Iris pigment epithelial cell (primary cell): Measurements from ENCODE around the gene ZMYND8.
"Not testable (repeated sequence)": the region's sequence is repeated elsewhere in the genome, so short reads cannot be mapped to it uniquely, and the experiment has no call there.

ENCODE experiments used
- DNase-seq: peaks from one replicate; pipeline ENCODE4 v3.0.0-alpha.2; 2011; ENCODE audit warnings: low read depth

Gene ZMYND8

GRCh38 chr20:47202733-47203667 is 153.5 kb downstream of the ZMYND8 start:
- no peak for DNase-seq

GRCh38 chr20:47201074-47201730 is 155.3 kb downstream of the ZMYND8 start:
- DNase-seq = no peak

GRCh38 chr20:47198996-47199552 is 157.4 kb downstream of the ZMYND8 start:
- no peak for DNase-seq

- DNase-seq = peak; percentile 32
Measured at GRCh38 chr20:47198254-47198671, 158.2 kb downstream of the ZMYND8 start.

GRCh38 chr20:47196091-47197081 is 160.1 kb downstream of the ZMYND8 start:
- peak; percentile 59 for DNase-seq

- no peak for DNase-seq
Measured at GRCh38 chr20:47195573-47195972, 160.9 kb downstream of the ZMYND8 start.

- DNase-seq = no peak
Measured at GRCh38 chr20:47191956-47192355, 164.5 kb downstream of the ZMYND8 start.

- DNase-seq = peak; percentile 35
Measured at GRCh38 chr20:47191074-47191673, 165.3 kb downstream of the ZMYND8 start.

GRCh38 chr20:47189060-47189459 is 167.4 kb downstream of the ZMYND8 start:
- no peak for DNase-seq

- no peak for DNase-seq
Measured at GRCh38 chr20:47188540-47188939, 168.0 kb downstream of the ZMYND8 start.

- no peak for DNase-seq
Measured at GRCh38 chr20:47187450-47188195, 168.9 kb downstream of the ZMYND8 start.

- DNase-seq = no peak
Measured at GRCh38 chr20:47183367-47183766, 173.1 kb downstream of the ZMYND8 start.

GRCh38 chr20:47181056-47181862 is 175.2 kb downstream of the ZMYND8 start:
- peak; percentile 88 for DNase-seq

- no peak for DNase-seq
Measured at GRCh38 chr20:47179267-47179666, 177.2 kb downstream of the ZMYND8 start.

GRCh38 chr20:47178851-47179250 is 177.6 kb downstream of the ZMYND8 start:
- DNase-seq = no peak

- DNase-seq = no peak
Measured at GRCh38 chr20:47178277-47178676, 178.2 kb downstream of the ZMYND8 start.

GRCh38 chr20:47176217-47176616 is 180.3 kb downstream of the ZMYND8 start:
- not testable (repeated sequence) for DNase-seq

GRCh38 chr20:47175493-47175892 is 181.0 kb downstream of the ZMYND8 start:
- DNase-seq = no peak

GRCh38 chr20:47174456-47175243 is 181.8 kb downstream of the ZMYND8 start:
- no peak for DNase-seq
